Left renal cortex interstitium (tissue), 4 donors: ENCODE results near the gene PCNT. TPM values are rescaled to one million over a fixed set of nuclear protein-coding genes. Genes with fewer than 3 reads are reported as not detected.

ENCODE experiments used
- DNase-seq, 4 donors: peaks; one replicate each; pipeline ENCODE4 v3.0.0-alpha.2; 2013; ENCODE audit warnings: low read depth in 4 of 4, low spot score in 2 of 4, missing footprints in 1 of 4
- polyA plus RNA-seq, 4 donors: library from polyadenylated mRNA; unstranded; fragments of 120-200 nt; gene quantifications; one replicate each; pipeline ENCODE4 v1.2.1, GENCODE V29; 2013; ENCODE audit not compliant: insufficient read length in 4 of 4

The PCNT gene
- polyA plus RNA-seq, 4 donors, result 25.6 to 46.3 (median 35.3) TPM

GRCh38 chr21:46375560-46376230 lies 51.7 kb downstream of the PCNT start:
- DNase-seq, result no peak

- no peak for DNase-seq
Measured at GRCh38 chr21:46376231-46376628, 52.3 kb downstream of the PCNT start.

- DNase-seq, result no peak
Measured at GRCh38 chr21:46376856-46377453, 53.0 kb downstream of the PCNT start.

GRCh38 chr21:46377789-46378188 lies 53.8 kb downstream of the PCNT start:
- no peak for DNase-seq

GRCh38 chr21:46379105-46379504 lies 55.1 kb downstream of the PCNT start:
- DNase-seq, result no peak

GRCh38 chr21:46379691-46380090 lies 55.7 kb downstream of the PCNT start:
- DNase-seq, result no peak

GRCh38 chr21:46381541-46381940 lies 57.6 kb downstream of the PCNT start:
- no peak for DNase-seq

GRCh38 chr21:46384556-46384955 lies 60.6 kb downstream of the PCNT start:
- DNase-seq, result no peak

GRCh38 chr21:46385846-46386733 lies 62.1 kb downstream of the PCNT start:
- DNase-seq, result peak in 1 of 4 donors; percentile 20

GRCh38 chr21:46386734-46387088 lies 62.8 kb downstream of the PCNT start:
- DNase-seq, result no peak

- no peak for DNase-seq
Measured at GRCh38 chr21:46388206-46388880, 64.4 kb downstream of the PCNT start.

GRCh38 chr21:46388896-46389295 lies 64.9 kb downstream of the PCNT start:
- DNase-seq, result no peak

- DNase-seq, result no peak
Measured at GRCh38 chr21:46390603-46391545, 66.9 kb downstream of the PCNT start.

- no peak for DNase-seq
Measured at GRCh38 chr21:46391773-46392172, 67.8 kb downstream of the PCNT start.

- DNase-seq, result no peak
Measured at GRCh38 chr21:46392921-46393320, 69.0 kb downstream of the PCNT start.

GRCh38 chr21:46393451-46393940 lies 69.5 kb downstream of the PCNT start:
- no peak for DNase-seq

- no peak for DNase-seq
Measured at GRCh38 chr21:46393941-46394594, 70.1 kb downstream of the PCNT start.

- DNase-seq, result no peak
Measured at GRCh38 chr21:46394595-46395104, 70.7 kb downstream of the PCNT start.
